Fibroblast of peridontal ligament (primary cell): ENCODE measurements around the gene ELP6.
"Not testable (repeated sequence)": the region's sequence is repeated elsewhere in the genome, so short reads cannot be mapped to it uniquely, and the experiment has no call there.

Experiments used
- DNase-seq: peaks from one replicate; pipeline ENCODE4 v3.0.0-alpha.2; 2010; ENCODE audit errors: extremely low read depth

The ELP6 gene

DNA sequence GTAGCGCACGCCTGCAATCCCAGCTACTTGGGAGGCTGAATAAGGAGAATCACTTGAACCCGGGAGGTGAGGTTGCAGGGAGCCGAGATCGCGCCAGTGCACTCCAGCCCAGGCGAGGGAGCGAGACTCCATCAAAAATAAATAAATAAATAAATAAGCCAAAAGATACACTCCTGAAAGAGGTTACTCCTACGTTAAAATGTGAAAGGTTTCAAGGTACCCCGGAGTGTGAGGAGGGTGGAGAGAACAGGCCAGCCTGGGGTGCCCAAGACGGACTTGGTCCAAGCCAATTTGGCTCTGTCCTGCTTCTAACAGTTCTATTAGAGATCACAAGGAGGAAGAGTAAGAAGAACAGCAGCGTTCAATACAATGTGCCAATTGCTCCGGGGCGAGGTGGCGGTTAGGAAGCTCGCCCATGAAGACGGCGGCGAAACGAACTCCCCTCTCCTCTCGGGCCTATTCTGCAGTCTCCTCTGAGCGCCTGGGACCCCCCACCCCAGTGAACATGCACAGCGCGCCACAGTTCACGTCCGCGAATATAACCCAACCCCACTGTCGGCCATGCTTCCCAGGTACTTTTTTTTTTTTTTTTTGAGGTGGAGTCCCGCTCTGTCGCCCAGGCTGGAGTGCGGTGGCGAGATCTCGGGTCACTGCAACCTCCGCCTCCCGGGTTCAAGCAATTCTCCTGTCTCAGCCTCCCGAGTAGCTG lies 942 bp downstream of the ELP6 start:
- DNase-seq, result peak; percentile 21

GRCh38 chr3:47505267-47505666 lies 8.2 kb downstream of the ELP6 start:
- DNase-seq, result not testable (repeated sequence)

DNA sequence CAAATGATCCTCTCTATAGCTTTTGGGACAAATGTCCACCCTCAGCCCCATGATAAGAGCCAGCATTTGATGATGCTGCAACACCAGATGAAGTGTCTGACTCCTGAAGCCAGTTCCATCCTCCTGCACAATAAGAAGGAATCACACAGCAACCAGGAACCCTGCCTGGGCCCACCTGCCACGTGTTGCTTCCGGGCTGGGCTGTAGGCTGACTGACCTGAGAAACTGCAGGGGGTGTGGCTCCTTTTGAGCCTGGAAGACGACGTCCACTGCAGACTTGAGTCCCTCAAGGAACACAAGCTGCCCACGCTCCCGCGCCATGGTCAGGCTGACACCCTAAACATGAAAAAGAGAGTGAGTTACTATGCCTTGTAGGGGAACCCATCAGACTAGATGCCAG lies 9.4 kb downstream of the ELP6 start:
- no peak for DNase-seq

DNA sequence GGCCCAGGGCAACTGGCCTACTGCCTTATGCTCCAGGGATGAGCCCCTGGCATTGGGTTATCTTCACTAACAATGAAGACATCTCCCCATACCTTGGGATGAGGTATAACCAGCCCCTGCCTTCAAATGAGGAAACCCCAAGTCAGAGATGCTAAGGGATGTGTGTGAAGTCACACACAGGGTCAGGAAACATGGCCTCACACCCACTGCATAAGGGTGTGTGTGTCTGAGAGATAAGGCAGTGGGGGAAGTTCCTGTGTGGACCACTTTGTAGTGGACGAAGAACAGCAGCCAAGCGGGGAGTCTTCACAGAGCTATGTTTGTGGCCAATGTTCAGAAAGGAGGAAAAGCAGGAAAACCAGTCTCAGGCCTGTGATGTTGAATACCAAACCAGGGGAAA lies 10.5 kb downstream of the ELP6 start:
- DNase-seq, result no peak

DNA sequence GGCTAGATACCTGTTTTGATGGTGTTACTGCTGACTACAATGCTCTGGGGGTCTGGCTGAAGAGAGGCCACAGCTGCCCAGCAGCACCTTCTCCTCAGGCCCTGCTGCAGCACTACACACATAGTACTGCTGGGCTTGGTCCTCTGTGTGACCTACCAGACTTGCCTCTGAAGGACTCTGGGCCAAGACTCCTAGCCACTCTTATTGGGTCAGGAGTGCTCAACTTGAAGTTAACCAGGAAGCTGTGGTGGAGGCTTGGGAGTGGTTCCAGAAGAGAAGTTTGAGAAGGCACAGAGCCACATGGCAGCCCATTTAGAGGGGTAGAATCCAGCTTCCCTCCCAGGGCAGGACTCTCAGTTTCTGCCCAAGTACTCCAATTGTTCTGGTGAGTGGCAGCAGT lies 16.6 kb downstream of the ELP6 start:
- DNase-seq, result no peak

DNA sequence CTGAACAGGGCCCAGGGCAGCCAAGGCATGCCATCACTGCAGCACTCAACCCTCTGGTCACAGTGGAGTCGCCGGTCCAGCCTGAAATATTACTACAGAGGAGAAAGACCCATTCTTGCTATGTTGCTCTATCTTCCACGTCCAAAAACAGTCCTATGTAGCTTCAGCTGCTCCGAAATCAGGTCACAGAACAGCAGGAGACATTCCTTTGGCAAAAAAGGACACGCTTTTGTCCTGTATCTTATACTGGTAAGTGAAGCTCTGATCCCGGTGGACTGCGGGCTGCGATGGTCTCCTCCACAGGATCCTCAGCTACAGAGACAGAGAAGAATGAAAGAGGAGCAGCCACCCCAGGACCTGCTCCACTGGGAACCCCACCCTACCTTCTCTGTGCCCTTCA lies 17.6 kb downstream of the ELP6 start:
- no peak for DNase-seq

GRCh38 chr3:47495111-47495510 lies 18.4 kb downstream of the ELP6 start:
- DNase-seq, result no peak

GRCh38 chr3:47491777-47492176 lies 21.7 kb downstream of the ELP6 start:
- DNase-seq, result no peak

DNA sequence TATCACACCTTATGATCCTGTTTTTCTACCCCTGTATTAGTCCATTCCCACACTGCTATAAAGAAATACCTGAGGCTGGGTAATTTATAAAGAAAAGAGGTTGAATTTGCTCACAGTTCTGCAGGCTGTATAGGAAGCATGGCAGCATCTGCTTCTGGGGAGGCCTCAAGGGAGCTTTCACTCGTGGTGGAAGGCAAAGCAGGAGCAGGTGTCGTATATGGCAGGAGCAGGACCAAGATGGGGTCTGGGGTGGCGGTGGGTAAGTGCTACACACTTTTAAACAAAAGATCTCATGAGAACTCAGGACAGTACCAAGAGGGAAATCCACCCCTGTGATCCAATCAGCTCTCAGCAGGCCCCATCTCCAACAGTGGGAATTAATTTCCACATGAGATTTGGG lies 22.3 kb downstream of the ELP6 start:
- no peak for DNase-seq

- no peak for DNase-seq
These were observed 26.2 kb downstream of the ELP6 start for GRCh38 chr3:47487265-47487664.

DNA sequence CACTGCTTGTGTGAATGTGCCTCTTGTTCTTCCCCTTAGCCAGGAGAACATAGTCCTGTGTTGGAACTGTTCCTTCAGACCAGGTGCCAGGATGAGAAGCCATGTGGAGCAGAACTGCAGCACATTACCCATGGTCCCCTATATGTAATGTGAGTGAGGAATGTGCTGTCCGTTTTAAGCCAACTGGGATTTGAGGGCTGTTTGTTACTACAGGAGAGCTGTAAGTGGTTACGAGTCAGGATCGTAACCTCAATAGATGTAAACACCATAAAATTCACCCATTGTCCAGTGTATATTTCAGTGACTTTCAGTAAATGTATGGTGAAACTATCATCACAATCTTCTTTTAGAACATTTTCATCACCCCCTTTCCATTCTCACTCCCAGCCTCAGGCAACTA lies 27.7 kb downstream of the ELP6 start:
- DNase-seq, result peak; percentile 31

GRCh38 chr3:47482366-47482765 lies 31.1 kb downstream of the ELP6 start:
- no peak for DNase-seq

DNA sequence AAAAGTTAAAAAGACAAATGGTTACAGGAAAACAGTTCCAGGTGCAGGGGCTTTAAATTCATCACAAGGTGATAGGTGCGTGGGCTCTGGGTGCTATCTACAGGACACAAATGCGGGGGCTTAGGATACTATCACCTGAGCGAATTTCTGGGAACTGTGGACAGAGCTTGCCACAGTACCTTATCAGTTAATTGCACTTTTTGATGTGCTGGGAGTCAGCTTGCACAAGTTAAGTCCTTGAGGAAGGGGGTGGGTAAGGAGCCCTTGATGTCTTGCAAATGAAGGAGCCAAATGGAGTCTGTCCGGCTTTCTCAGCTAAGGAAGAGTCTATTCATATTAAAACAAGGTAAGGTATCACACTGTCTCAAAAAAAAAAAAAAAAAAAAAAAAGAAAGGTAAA lies 31.7 kb downstream of the ELP6 start:
- DNase-seq, result not testable (repeated sequence)

GRCh38 chr3:47480267-47480666 lies 33.2 kb downstream of the ELP6 start:
- not testable (repeated sequence) for DNase-seq

GRCh38 chr3:47479826-47480160 lies 33.7 kb downstream of the ELP6 start:
- DNase-seq, result no peak

GRCh38 chr3:47478022-47478421 lies 35.5 kb downstream of the ELP6 start:
- no peak for DNase-seq

- DNase-seq, result no peak
These were observed 36.8 kb downstream of the ELP6 start for GRCh38 chr3:47476644-47477199.

- DNase-seq, result no peak
These were observed 37.2 kb downstream of the ELP6 start for GRCh38 chr3:47476330-47476626.

- peak; percentile 74 for DNase-seq
These were observed 37.8 kb downstream of the ELP6 start, which contains the start of gene SCAP for GRCh38 chr3:47475570-47476329. Gene SCAP (minus strand): TSS chr3:47475941. CDS start chr3:47442993, 32,948 bp downstream.

DNA sequence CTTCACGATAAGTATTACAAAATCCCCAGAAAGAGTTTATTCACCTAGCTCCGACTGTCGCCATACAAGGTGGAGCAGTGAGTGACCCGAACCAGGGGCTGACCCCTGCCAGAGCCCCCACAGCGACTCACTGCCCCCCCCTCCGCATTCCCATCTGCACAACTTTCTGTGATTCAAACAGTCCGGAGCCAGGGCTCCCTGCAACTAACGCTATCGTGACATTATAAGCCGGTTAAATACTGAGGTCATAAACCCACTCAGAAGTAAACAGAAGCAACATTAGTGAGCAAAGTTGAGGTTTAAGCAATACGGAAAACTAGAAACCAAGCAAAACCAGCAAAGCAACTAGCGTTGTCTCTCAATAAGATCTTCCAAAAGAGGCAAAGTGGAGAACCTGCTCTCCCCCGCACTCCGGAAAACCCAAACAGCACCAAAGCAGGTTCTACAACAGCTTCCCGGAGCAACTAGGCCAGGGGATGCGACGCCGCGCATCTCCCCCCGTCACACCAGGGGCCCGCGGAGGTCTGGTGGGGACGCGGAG lies 38.4 kb downstream of the ELP6 start:
- peak; percentile 48 for DNase-seq

DNA sequence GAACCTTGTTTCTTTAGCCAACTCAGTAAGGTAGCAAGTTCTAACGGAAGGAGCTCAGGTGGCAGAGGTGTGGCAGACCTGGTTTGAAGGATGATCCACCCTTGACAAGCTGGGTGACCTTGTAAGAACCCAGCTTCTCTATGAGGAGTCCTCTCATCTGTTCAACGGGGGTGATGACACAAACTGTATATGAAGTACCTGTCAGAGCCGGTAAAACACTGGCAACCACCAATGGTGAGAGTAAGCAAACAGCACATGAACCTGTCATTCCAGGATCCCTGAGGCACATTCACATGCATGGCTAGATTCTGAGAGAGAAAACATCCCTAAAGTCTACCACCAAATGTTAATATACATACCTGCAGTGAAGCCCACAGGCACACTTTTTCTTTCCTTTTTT lies 40.1 kb downstream of the ELP6 start:
- no peak for DNase-seq

GRCh38 chr3:47469616-47470015 lies 43.9 kb downstream of the ELP6 start:
- peak; percentile 65 for DNase-seq

DNA sequence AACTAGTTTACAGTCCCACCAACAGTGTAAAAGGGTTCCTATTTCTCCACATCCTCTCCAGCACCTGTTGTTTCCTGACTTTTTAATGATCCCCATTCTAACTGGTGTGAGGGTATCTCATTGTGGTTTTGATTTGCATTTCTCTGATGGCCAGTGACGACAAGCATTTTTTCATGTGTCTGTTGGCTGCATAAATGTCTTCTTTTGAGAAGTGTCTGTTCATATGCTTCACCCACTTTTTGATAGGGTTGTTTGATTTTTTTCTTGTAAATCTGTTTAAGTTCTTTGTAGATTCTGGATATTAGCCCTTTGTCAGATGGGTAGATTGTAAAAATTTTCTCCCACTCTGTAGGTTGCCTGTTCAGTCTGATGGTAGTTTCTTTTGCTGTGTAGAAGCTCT lies 45.2 kb downstream of the ELP6 start:
- not testable (repeated sequence) for DNase-seq
